Body of pancreas (tissue), 4 donors: Measurements from ENCODE around the gene MRTFB. TPM values are rescaled to one million over a fixed set of nuclear protein-coding genes. Genes with fewer than 3 reads are reported as not detected.

ENCODE experiments used
- ATAC-seq: fragments of 150-250 bp; one replicate; pipeline ENCODE4 v1.9.1; 2016
- DNase-seq, 4 donors: peaks; one replicate each; pipeline ENCODE4 v3.0.0-alpha.2; 2019
- H3K27ac ChIP-seq, 4 donors: fragments of 200-600 bp; sonication (generic); 1 replicate in 3 of 4; 2 replicates in 1 of 4; pipeline versions ENCODE4 v1.5.1 to v1.6.1; 2016 to 2019; ENCODE audit warnings: mild to moderate bottlenecking in 1 of 4, mixed read lengths in 1 of 4, moderate library complexity in 1 of 4
- H3K27me3 ChIP-seq, 2 donors: fragments of 200-600 bp; sonication (generic); one replicate each; pipeline ENCODE4 v1.6.0; 2016; ENCODE audit warnings: mild to moderate bottlenecking in 1 of 2
- H3K36me3 ChIP-seq, 2 donors: fragments of 200-600 bp; sonication (generic); replicated peaks in 1 of 2; 2 replicates each; pipeline ENCODE4 v1.5.1; 2016; ENCODE audit warnings: low read depth in 2 of 2; ENCODE audit not compliant: insufficient read depth in 1 of 2
- H3K4me1 ChIP-seq: fragments of 200-600 bp; sonication (generic); one replicate; pipeline ENCODE4 v1.6.0; 2016
- H3K4me3 ChIP-seq, 2 donors: fragments of 200-600 bp; sonication (generic); 1 replicate in 1 of 2; 2 replicates in 1 of 2; pipeline ENCODE4 v1.5.1; 2016 to 2019
- H3K9me3 ChIP-seq, 3 donors: fragments of 200-600 bp; sonication (generic); 1 replicate in 2 of 3; 2 replicates in 1 of 3; pipeline ENCODE4 v1.5.1; 2016
- CTCF ChIP-seq, 7 experiments: fragments of 450-650 bp in 4 of 7; fragments of 200-600 bp in 3 of 7; sonication (generic) in 3 of 7; IDR thresholded peaks; one replicate each; pipeline ENCODE4 v1.5.1; 2016 to 2019; ENCODE audit warnings: antibody characterized with exemption in 7 of 7
- POLR2A ChIP-seq, 3 donors: fragments of 450-650 bp; IDR thresholded peaks; one replicate each; pipeline ENCODE4 v1.6.1; 2016; ENCODE audit warnings: antibody characterized with exemption in 3 of 3, mild to moderate bottlenecking in 2 of 3
- WGBS, 2 donors: methylation state at CpG; one replicate each; pipeline ENCODE4 v1.1.5; 2017; 5-methylcytosine and 5-hydroxymethylcytosine counted together
- intact Hi-C: fragments of 100-400 bp; cut with DNase I; formaldehyde crosslinking; loops from one replicate; pipeline ENCODE4 v1.15.1; 2023
- total RNA-seq, 2 donors: library from RNA; depleted of rRNA; stranded (reverse); fragments of >200 nt; gene quantifications; one replicate each; pipeline ENCODE4 v1.1.0, GENCODE V29; 2016

The MRTFB gene
- total RNA-seq, 2 donors from 2014 or later, result 39.2 to 46.8 TPM

- no peaks in the 10 kb centered on the region for H3K27me3 ChIP-seq
- no peak for DNase-seq
- no peak for TF ChIP-seq POLR2A (IDR thresholded peaks at IDR 0.05)
- no peak for TF ChIP-seq CTCF (IDR thresholded peaks at IDR 0.05)
- H3K27ac ChIP-seq, result peak overlapping the region in 1 of 4 donors; percentile 43
- H3K9me3 ChIP-seq, result no peaks in the 10 kb centered on the region
- no peaks in the 10 kb centered on the region for H3K36me3 ChIP-seq
- H3K4me1 ChIP-seq, result peaks cover 49% of the 10 kb centered on the region
- H3K4me3 ChIP-seq, result no peak overlapping the region
- WGBS, 2 donors, result 53 to 67% methylated on average over 3 of the region's 3 CpGs
- ATAC-seq, result no peak
- intact Hi-C loops, result no loop called here
These were observed 16.6 kb downstream of the MRTFB start for GRCh38 chr16:14087590-14088154.

GRCh38 chr16:14088155-14088753 is 17.1 kb downstream of the MRTFB start:
- WGBS, 2 donors, result 47 to 68% methylated on average over 6 of the region's 6 CpGs
- Histone ChIP-seq H3K4me3 (no peak overlapping the region), H3K4me1 (peaks cover 55% of the 10 kb centered on the region), H3K36me3 (no peaks in the 10 kb centered on the region), H3K27ac (peak overlapping the region in 1 of 4 donors; percentile 43), H3K9me3 (no peaks in the 10 kb centered on the region), H3K27me3 (no peaks in the 10 kb centered on the region)
- DNase-seq (no peak), ATAC-seq (no peak)
- intact Hi-C loops, result no loop called here
- TF ChIP-seq POLR2A (IDR thresholded peaks at IDR 0.05) (no peak), CTCF (IDR thresholded peaks at IDR 0.05) (no peak)

- intact Hi-C loops, result no loop called here
- Histone ChIP-seq H3K27ac (peak overlapping the region in 1 of 4 donors; percentile 43), H3K4me1 (peaks cover 66% of the 10 kb centered on the region)
These were observed 18.2 kb downstream of the MRTFB start for GRCh38 chr16:14089283-14089823.

GRCh38 chr16:14092561-14092960 is 21.4 kb downstream of the MRTFB start:
- ATAC-seq (no peak), DNase-seq (no peak)
- intact Hi-C loops, result no loop called here
- Histone ChIP-seq H3K4me3 (no peak overlapping the region), H3K27me3 (no peaks in the 10 kb centered on the region), H3K4me1 (peaks cover 86% of the 10 kb centered on the region), H3K9me3 (no peaks in the 10 kb centered on the region), H3K27ac (peak overlapping the region in 1 of 4 donors; percentile 91), H3K36me3 (no peaks in the 10 kb centered on the region)
- no peak for TF ChIP-seq POLR2A (IDR thresholded peaks at IDR 0.05)
- no peak for TF ChIP-seq CTCF (IDR thresholded peaks at IDR 0.05)

More at GRCh38 chr16:14089283-14089823, 18.2 kb downstream of the MRTFB start:
- ATAC-seq, result no peak
- no peak for DNase-seq
- WGBS, 2 donors, result 93 to 95% methylated on average over 1 of the region's 1 CpG
- Histone ChIP-seq H3K36me3 (no peaks in the 10 kb centered on the region), H3K9me3 (no peaks in the 10 kb centered on the region), H3K27me3 (no peaks in the 10 kb centered on the region), H3K4me3 (no peak overlapping the region)
- TF ChIP-seq POLR2A (IDR thresholded peaks at IDR 0.05) (no peak), CTCF (IDR thresholded peaks at IDR 0.05) (no peak)
